ENCODE results near the gene NEDD4L. TPM values are rescaled to one million over a fixed set of nuclear protein-coding genes. Genes with fewer than 3 reads are reported as not detected.

Gene NEDD4L
- total RNA-seq (2014; rRNA removed; shearing (Covaris generic)) (60.5 and 72.3 TPM in 2 replicates), polyA plus RNA-seq (2016; fragmentation: Nextera tagmentation; extraction: Ambion mirVana) (36.2 and 40.7 TPM in 2 replicates)
- long read RNA-seq, partial matches to known transcripts: 2 of 7 reads
- long read RNA-seq, other reads (novel, unspliced or antisense): 4 of 7 reads

DNA sequence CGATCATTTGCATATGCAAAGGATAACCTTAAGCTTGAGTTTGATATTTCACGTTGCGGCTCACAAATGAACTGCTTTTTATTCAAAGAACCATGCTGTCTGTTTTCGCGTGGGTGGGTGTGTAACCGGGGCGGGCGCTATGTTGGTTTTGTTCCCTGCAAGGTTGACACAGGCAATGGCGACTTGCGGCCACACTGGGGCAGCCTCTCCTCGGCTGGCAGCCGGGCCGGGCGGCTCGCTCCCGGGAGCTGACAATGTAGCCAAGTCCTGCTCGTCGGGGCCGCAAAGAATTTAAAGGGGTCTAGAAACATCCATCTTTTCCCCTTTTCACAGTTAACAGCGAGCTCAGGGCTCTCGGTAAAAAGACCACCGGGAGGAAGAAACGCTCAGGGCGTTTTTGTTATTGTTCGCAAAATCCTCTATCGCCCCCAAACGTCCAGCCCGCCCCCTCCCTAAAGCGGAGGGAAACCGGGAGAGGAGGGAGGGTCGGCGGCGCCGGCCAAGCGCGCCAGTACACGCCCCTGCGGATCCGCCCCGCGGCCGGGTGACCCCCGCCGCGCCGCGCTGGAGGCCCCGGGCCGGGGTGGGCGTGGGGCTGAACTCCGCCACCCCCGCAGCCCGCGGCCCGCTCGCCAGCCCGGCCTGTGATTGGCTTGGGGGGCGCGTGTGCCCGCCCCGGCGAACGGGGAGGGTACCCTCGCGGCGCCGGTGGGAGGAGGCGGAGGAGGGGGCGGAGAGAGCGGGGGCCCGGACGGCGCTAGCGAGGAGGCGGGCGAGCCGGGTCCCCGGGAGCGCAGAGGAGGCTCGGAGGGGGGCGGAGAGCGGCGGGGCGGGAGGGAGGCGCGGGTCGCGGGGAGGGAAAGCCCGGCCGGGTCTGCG, at the start of gene NEDD4L:
Gene NEDD4L (plus strand): TSS at position 736 of the 879 bp plus-strand sequence. CDS start 435 bp downstream, outside the sequence.
- Histone ChIP-seq H3K36me3 (ENCODE audit: insufficient read depth) (no peaks in the 10 kb centered on the region), H3K27me3 (ENCODE audit: insufficient read depth) (no peaks in the 10 kb centered on the region), H3K4me3 (peak within 1 kb of the TSS; percentile 96), H3K4me2 (peak within 1 kb of the TSS; percentile 94), H3K79me2 (replicated peaks; ENCODE audit: insufficient read depth) (peaks cover 37% of the 10 kb centered on the region), H3F3A (replicated peaks; ENCODE audit: low read depth) (0 out of 2 replicates have a peak, but pooled peaks cover 3% of the 10 kb centered on the region), H3K27ac (ENCODE audit: low read depth) (peak within 1 kb of the TSS; percentile 95), H2AFZ (peak within 1 kb of the TSS; percentile 94), H4K20me1 (replicated peaks; ENCODE audit: insufficient read depth) (peaks cover 10% of the 10 kb centered on the region; the same call in 1 of the 2 replicates), H3K4me1 (ENCODE audit: insufficient read depth) (peaks cover 21% of the 10 kb centered on the region), H3K9me2 (ENCODE audit: insufficient read depth) (no peaks in the 10 kb centered on the region)
- Mint-ChIP-seq H3K27me3 (ENCODE audit: insufficient read depth, low read depth, poor library complexity) (peaks cover 17% of the 10 kb centered on the region), H3K4me1 (peaks cover 23% of the 10 kb centered on the region), H3K9me3 (no peaks in the 10 kb centered on the region), H3K4me3 (peak within 1 kb of the TSS; percentile 96), H3K36me3 (ENCODE audit: low read depth) (no peaks in the 10 kb centered on the region), H3K27ac (peak within 1 kb of the TSS; percentile 81)
- peak; percentile 89 for DNase-seq (ENCODE audit: low spot score)
- peak; percentile 63 for ATAC-seq
- TF ChIP-seq, protein P1, sequence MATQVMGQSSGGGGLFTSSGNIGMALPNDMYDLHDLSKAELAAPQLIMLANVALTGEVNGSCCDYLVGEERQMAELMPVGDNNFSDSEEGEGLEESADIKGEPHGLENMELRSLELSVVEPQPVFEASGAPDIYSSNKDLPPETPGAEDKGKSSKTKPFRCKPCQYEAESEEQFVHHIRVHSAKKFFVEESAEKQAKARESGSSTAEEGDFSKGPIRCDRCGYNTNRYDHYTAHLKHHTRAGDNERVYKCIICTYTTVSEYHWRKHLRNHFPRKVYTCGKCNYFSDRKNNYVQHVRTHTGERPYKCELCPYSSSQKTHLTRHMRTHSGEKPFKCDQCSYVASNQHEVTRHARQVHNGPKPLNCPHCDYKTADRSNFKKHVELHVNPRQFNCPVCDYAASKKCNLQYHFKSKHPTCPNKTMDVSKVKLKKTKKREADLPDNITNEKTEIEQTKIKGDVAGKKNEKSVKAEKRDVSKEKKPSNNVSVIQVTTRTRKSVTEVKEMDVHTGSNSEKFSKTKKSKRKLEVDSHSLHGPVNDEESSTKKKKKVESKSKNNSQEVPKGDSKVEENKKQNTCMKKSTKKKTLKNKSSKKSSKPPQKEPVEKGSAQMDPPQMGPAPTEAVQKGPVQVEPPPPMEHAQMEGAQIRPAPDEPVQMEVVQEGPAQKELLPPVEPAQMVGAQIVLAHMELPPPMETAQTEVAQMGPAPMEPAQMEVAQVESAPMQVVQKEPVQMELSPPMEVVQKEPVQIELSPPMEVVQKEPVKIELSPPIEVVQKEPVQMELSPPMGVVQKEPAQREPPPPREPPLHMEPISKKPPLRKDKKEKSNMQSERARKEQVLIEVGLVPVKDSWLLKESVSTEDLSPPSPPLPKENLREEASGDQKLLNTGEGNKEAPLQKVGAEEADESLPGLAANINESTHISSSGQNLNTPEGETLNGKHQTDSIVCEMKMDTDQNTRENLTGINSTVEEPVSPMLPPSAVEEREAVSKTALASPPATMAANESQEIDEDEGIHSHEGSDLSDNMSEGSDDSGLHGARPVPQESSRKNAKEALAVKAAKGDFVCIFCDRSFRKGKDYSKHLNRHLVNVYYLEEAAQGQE (IDR thresholded peaks at IDR 0.05; ENCODE audit: unreplicated experiment): no peak
- TF ChIP-seq, protein P2, sequence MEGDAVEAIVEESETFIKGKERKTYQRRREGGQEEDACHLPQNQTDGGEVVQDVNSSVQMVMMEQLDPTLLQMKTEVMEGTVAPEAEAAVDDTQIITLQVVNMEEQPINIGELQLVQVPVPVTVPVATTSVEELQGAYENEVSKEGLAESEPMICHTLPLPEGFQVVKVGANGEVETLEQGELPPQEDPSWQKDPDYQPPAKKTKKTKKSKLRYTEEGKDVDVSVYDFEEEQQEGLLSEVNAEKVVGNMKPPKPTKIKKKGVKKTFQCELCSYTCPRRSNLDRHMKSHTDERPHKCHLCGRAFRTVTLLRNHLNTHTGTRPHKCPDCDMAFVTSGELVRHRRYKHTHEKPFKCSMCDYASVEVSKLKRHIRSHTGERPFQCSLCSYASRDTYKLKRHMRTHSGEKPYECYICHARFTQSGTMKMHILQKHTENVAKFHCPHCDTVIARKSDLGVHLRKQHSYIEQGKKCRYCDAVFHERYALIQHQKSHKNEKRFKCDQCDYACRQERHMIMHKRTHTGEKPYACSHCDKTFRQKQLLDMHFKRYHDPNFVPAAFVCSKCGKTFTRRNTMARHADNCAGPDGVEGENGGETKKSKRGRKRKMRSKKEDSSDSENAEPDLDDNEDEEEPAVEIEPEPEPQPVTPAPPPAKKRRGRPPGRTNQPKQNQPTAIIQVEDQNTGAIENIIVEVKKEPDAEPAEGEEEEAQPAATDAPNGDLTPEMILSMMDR (conservative IDR thresholded peaks at IDR 0.05; ENCODE audit: low read depth in 2 of 2): peak; percentile 74 to 85
- TF ChIP-seq CREB1 (CRISPR knock-in tag; IDR thresholded peaks at IDR 0.05; ENCODE audit: low read depth): no peak
- TF ChIP-seq POLR2AphosphoS5 (IDR thresholded peaks at IDR 0.05; ENCODE audit: low read depth): peak; percentile 36; the same call in 1 of the 2 replicates

DNA sequence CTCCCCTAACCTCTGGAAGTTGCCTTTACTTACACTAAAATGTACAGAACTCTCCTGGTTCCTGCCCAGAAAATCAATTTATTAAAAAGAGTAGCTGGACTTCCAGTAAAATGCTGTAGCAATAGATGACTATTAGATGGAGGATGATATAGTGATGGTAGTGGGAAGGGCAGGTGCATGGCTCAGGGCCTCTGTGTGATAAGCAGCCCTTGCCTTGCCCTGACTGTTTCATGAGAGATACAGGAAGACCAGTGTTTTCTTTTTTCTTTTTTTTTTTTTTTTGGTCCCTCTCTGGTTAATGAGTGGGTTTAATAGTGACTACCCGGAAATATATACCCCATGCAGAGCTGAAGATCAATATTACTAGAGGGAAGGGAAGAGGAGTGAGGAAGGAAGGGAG, 48.7 kb upstream of the NEDD4L start:
- Histone ChIP-seq H4K20me1 (replicated peaks; ENCODE audit: insufficient read depth) (no peaks in the 10 kb centered on the region), H3F3A (replicated peaks; ENCODE audit: low read depth) (no peaks in the 10 kb centered on the region), H3K27ac (ENCODE audit: low read depth) (no peak overlapping the region), H3K4me2 (no peak overlapping the region), H3K4me3 (no peak overlapping the region), H2AFZ (no peak overlapping the region), H3K36me3 (ENCODE audit: insufficient read depth) (no peaks in the 10 kb centered on the region), H3K4me1 (ENCODE audit: insufficient read depth) (peaks cover 3% of the 10 kb centered on the region; the same call in 1 of the 2 replicates), H3K27me3 (ENCODE audit: insufficient read depth) (no peaks in the 10 kb centered on the region), H3K79me2 (replicated peaks; ENCODE audit: insufficient read depth) (no peaks in the 10 kb centered on the region), H3K9me2 (ENCODE audit: insufficient read depth) (no peaks in the 10 kb centered on the region)
- DNase-seq (ENCODE audit: low spot score) (no peak), ATAC-seq (no peak)
- Mint-ChIP-seq H3K4me1 (peaks cover 7% of the 10 kb centered on the region), H3K4me3 (no peak overlapping the region), H3K27ac (no peak overlapping the region), H3K36me3 (ENCODE audit: low read depth) (no peaks in the 10 kb centered on the region), H3K9me3 (no peaks in the 10 kb centered on the region), H3K27me3 (ENCODE audit: insufficient read depth, low read depth, poor library complexity) (no peaks in the 10 kb centered on the region)
- TF ChIP-seq, protein P3, sequence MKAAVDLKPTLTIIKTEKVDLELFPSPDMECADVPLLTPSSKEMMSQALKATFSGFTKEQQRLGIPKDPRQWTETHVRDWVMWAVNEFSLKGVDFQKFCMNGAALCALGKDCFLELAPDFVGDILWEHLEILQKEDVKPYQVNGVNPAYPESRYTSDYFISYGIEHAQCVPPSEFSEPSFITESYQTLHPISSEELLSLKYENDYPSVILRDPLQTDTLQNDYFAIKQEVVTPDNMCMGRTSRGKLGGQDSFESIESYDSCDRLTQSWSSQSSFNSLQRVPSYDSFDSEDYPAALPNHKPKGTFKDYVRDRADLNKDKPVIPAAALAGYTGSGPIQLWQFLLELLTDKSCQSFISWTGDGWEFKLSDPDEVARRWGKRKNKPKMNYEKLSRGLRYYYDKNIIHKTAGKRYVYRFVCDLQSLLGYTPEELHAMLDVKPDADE (IDR thresholded peaks at IDR 0.05): no peak
- no peak for TF ChIP-seq CREB1 (CRISPR knock-in tag; IDR thresholded peaks at IDR 0.05; ENCODE audit: low read depth)
- TF ChIP-seq POLR2AphosphoS5 (IDR thresholded peaks at IDR 0.05; ENCODE audit: low read depth): no peak
- TF ChIP-seq STAT1 (IDR thresholded peaks at IDR 0.05; ENCODE audit: unreplicated experiment): no peak
- TF ChIP-seq, protein P2 (conservative IDR thresholded peaks at IDR 0.05; ENCODE audit: low read depth in 2 of 2): no peak
- no peak for TF ChIP-seq EZH2 (IDR thresholded peaks at IDR 0.05; ENCODE audit: low read depth, unreplicated experiment)
- TF ChIP-seq ZNF331 (CRISPR knock-in tag; IDR thresholded peaks at IDR 0.05; ENCODE audit: low read depth): no peak
